GM21526 (cell line): ENCODE results near the gene ZDHHC14.
"Not testable (repeated sequence)": the region's sequence is repeated elsewhere in the genome, so short reads cannot be mapped to it uniquely, and the experiment has no call there.

Experiments
- ATAC-seq: cut with Tn5 transposase; IDR thresholded peaks from one replicate; pipeline ENCODE4 v1.9.1; 2021; ENCODE audit warnings: moderate library complexity; ENCODE audit not compliant: unreplicated experiment, low FRiP score

ZDHHC14 gene

DNA sequence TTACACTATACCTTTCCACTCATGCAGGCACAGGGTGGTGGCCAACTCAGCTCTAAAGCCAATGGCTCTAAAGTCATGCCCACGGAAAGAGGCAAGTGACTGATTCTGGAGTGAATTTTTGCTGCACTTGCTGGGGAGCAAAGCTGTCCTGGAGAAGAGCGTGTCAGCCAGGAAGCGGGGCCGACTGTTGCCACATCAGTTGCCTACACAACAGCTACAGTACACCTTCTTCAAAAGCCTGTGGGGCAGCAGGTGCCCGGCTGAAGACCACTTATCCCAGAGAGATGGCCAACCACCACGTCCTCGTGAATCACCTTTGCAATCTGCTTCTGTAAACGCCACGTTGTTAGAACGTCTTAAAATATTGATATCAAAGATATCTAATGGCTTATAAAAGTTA is 179.1 kb downstream of the ZDHHC14 start:
- not testable (repeated sequence) for ATAC-seq

DNA sequence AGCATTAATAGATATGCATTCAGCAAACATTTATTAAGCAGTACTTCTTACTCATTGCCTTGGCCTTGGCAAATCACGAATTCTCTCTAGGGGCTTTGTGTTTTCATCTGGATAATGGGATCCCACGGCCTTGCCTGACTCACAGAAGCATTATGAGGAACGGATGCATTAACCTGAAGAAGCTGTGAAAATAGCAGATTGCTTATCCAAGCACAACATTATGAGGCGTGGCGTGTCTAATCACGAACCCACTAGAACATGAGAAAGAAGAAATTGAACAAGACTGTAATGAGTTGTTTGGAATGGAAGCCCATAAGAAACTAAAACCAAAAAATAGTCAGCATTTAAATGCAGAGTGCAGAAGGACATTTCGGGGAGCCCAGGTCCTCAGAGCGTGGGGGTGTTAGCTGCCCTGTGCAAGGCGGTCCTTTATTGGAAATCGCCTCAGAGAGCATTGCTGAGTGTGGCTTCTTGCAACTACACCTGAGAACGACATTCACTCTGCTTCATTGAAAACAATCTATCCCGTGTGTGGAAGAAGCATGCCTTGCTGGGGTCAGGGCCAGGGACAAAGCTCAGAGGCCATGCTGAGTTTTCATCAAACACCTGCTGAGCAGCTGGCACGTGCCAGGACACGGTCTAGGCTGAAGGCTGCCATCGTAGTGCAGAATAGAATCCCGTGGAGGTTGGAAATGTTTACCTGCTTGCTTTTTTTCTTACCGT is 179.9 kb downstream of the ZDHHC14 start:
- peak; percentile 0 for ATAC-seq

DNA sequence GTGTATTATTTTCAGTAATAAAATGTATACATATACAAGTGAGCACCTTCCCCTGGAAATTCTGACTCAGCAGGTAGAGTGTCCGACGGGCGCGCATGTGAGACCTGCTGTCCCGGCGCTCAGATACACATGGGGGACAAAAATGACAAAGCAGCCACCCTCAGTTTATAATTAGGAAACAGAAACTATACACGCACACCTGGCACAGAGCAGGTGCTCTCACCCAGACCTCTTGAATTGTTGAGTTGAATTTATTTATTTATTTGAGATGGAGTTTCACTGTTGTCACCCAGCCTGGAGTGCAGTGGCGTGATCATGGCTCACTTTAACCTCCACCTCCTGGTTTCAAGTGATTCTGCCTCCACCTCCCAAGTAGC is 180.4 kb downstream of the ZDHHC14 start:
- ATAC-seq: peak; percentile 37

DNA sequence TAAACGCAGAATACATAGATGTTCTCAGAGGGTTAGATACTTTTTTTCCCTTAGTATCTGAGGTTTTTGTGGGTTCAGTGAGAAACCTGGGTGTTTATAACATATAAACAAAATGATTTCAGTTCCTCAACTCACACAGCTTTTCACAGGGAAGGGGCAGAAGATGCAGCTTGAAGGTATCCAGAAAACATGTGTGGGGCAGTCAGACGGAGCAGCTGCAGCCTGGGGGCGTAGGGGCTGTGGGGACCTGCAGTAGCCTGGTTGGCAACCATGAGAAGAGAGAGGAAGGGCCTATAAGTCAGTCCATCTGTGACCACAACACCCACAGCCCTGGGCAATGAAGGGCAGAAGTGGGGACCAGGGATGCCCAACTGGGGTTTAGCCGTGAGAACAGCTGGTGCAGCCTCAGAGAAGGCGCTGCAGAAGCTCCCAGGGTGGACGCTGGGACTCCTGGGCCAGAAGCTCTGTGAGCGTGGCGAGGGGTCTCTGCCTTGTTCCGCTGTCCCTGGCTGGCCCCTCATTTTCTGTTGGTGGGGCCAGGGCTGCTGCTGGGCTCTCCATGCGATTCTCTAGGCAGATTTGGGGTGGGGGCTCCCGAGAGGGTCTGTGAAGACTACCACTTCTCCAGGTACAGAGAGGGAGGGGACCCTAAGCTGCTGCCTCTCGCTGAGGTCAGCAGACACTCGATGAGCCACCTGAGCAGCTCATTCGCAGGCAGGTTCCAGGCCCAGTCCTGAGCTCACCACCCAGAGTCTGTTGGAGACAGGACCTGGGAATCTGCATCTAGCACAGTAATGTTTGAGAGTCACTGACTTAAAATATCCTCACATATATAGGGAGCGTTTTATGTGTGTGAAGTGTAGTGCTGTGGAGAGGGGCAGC is 181.2 kb downstream of the ZDHHC14 start:
- ATAC-seq: peak; percentile 44

- no peak for ATAC-seq
These were observed 182.0 kb downstream of the ZDHHC14 start for GRCh38 chr6:157562997-157563396.

DNA sequence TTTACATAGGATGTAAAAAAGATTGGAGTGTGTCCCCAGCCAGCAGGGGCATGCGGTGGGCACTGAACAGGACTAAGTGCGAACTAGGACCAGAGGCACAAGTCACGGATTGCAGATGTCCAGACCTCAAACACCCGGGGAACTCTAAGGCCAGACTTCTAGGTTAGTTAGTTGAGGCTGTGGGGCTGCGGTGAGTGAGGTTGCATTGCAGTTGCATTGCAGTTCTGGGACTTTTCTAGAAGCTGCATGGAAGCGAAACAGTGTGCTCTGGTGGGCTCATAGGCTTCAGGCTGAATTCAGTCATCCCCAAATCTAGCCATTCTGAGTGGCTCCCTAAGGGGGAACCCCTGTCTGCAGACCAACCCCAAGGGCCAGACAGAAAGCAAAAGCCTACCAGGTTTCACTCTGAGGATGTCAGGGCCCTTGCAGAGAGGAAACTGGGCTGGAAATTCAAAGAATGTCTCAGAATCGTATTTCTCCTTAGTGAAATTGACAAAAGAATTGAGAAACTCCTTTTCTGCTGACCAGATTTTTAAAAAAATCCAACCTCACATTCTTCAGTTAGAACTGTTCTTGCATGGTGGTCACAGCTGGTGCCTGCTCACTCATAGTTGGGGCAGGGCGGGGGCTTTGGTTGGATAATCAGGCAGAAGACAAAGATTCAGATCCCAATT is 182.8 kb downstream of the ZDHHC14 start:
- peak; percentile 48 for ATAC-seq

DNA sequence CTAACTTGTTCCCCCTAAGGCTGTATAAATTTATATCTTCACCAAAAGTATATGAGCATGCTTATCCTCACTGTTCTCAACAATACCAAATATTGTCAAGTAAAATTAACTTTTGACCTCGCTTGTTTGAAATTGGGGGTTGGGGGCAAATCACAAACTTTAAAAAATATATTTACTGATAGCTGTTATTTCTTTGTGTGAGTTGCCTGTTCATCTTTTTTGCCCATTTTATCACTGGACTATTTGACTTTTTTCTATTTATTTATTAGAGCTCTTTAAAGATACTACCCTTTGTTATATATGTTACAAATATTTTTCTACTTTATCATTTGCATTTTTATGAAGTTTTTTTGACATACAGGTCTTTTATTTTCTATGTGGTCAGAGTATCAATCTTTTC is 187.7 kb downstream of the ZDHHC14 start:
- no peak for ATAC-seq

DNA sequence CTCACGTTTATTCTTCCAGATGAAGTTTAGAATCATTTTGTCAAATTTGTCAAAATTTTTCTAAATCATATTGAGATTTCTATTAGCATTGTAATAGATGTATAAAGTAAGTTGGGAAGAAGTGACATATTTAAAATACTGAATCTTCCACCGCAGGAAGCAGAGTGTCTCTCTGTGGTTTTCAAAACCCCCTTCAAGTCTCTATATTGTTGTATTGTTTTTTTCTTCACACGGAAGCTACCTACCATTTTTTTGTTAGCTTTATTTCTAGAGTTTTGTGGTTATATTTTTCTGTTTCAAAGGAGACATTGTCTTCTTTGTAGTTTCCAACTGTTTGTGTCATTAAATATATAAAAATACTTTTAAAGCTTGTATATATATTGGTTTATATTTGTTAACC is 188.6 kb downstream of the ZDHHC14 start:
- ATAC-seq: no peak

DNA sequence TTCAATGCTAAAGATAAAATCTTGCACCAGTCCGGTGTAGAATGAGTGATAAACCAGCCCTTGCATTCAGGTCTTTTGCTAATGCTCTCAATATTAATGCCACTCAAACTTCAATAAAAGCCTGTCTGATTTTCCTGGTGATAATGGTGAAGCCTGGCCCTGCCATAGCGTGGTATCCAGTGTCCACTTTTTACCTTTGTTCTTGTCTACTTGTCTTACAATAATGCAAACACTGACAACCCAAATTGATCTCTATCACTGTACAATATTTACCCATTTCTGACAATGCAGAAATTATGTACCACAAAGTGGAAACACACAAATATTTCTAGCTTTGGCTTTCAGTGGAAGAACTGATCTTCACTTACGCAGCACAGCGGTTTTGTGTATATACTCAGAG is 189.1 kb downstream of the ZDHHC14 start:
- ATAC-seq: no peak

- ATAC-seq: no peak
These were observed 189.8 kb downstream of the ZDHHC14 start for GRCh38 chr6:157570752-157571151.

DNA sequence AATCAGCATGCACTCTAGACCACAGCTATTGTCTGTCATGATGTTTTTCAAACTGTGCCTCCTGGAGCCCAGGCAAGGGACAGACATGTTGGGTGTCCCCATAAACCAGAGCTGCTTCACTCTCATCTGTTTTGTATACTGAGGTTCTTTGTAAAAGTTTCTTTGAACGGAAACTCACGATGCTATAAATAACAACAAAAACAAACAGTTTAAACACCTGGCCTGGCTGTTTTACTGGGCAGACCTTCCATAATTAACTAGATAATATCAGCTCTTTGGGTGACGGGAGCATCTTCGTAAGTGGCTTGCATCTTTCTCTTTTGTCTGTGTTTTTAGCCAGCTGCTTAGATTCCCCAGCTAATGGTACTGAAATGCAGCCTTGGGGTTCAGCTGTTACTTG is 190.3 kb downstream of the ZDHHC14 start:
- ATAC-seq: peak; percentile 58

DNA sequence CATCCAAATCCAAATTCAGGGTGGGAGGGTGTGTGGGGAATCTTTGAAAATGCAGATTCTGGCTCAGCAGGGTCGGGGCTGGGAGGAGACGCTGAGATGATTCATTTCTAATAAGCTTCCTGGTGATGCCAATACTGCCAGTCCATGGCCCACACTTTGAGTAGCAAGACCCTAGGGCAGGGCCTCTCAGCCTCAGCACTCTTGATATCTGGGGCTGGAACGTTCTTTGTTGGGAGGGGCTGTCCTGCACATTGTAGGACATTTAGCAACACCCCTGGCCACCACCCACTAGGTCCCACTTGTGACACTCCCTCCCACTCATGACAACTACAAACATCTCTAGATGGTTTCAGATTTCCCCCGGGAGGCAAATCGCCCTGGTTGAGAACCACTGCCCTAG is 191.0 kb downstream of the ZDHHC14 start:
- no peak for ATAC-seq

GRCh38 chr6:157574851-157575424 is 193.9 kb downstream of the ZDHHC14 start:
- ATAC-seq: no peak

GRCh38 chr6:157575436-157576145 is 194.6 kb downstream of the ZDHHC14 start:
- ATAC-seq: no peak

DNA sequence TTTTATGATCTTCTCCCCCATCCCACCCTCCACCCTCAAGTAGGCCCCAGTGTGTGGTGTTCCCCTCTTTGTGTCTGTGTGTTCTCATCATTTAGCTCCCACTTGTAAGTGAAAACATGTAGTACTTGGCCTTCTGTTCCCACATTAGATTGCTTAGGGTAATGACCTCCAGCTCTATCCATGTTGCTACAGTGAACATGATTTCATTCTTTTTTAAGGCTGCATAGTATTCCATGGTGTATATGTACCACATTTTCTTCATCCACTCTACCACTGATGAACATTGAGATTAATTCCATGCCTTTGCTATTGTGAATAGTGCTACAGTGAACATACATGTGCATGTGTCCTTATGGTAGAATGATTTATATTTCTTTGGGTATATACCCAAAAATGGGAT is 196.0 kb downstream of the ZDHHC14 start:
- ATAC-seq: not testable (repeated sequence)

GRCh38 chr6:157578527-157578926 is 197.5 kb downstream of the ZDHHC14 start:
- ATAC-seq: not testable (repeated sequence)

DNA sequence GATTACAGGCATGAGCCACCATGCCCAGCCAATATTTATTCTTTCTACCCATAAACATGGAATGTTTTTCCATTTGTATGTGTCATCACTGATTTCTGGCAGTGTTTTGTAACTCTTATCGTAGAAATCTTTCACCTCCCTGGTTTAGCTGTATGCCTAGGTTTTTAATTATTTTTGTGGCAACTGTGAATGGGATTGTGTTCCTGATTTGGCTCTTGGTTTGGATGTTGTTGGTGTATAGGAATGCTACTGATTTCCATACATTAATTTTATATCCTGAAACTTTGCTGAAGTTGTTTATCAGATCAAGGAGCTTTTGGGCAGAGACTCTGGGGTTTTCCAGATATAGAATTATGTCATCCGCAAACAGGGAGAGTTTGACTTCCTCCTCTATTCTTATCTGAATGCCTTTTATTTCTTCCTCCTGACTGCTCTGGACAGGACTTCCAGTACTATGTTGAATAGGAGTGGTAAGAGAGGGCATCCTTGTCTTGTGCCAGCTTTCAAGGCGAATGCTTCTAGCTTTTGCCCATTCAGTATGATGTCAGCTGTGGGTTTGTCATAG is 198.6 kb downstream of the ZDHHC14 start:
- ATAC-seq: no peak

- ATAC-seq: no peak
These were observed 203.0 kb downstream of the ZDHHC14 start for GRCh38 chr6:157584036-157584435.

GRCh38 chr6:157585274-157586087 is 204.5 kb downstream of the ZDHHC14 start:
- ATAC-seq: no peak
